ENCODE measurements around the gene CBLC.
"Not testable (repeated sequence)": the region's sequence is repeated elsewhere in the genome, so short reads cannot be mapped to it uniquely, and the experiment has no call there.

CBLC gene

GRCh38 chr19:44819246-44819832 is 41.6 kb downstream of the CBLC start:
- no peak for DNase-seq (ENCODE audit: low spot score)

GRCh38 chr19:44820648-44821609 is 43.2 kb downstream of the CBLC start:
- DNase-seq (ENCODE audit: low spot score) = peak; percentile 89

DNA sequence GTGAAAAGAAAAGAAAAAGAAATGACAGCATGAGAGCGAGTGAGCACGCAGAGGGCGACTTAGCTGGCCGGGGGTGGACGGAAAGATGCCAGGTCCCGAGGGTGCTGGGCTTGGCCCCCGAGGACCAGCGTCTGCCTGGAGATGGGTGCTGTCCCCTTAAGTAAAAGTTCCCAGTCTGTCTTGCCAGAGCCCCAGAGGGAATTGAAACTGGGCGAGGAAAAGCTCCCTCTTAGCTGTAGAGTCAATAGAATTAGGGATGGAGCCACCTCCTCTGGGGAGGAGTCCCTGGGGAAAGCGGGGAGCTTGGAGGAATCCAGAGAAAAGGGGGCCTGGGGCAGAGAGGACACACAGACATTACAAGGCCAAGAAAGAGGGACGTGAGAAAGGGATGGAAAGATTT is 44.5 kb downstream of the CBLC start:
- peak; percentile 45 for DNase-seq (ENCODE audit: low spot score)

DNA sequence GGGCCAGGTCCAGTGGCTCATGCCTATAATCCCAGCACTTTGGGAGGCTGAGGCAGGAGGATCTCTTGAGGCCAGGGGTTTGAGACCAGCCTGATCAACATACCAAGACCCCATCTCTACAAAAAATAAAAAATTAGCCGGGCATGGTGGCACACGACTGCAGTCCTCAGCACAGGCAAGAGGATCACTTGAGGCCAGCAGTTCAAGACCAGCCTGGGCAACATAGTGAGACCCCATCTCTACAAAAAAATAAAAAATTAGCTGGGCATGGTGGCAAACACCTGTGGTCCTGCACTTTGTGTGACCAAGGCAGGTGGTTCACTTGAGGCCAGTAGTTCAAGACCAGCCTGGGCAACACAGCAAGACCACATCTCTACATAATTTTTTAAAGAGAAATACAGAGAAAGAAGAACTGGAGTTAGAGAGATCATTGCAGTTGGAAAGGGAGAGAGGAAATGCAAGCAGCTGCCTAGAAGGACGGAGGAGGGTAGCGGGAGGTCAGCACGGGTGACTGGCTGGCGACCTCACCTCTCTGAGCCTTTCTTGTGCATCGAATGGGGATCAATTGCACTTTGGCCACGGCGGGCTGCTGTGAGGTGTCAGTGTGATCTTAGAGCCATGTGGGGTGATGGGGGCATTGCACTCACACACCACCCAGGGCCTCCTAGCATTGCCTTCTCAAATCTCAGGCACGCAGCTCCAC is 45.1 kb downstream of the CBLC start:
- no peak for DNase-seq (ENCODE audit: low spot score)

DNA sequence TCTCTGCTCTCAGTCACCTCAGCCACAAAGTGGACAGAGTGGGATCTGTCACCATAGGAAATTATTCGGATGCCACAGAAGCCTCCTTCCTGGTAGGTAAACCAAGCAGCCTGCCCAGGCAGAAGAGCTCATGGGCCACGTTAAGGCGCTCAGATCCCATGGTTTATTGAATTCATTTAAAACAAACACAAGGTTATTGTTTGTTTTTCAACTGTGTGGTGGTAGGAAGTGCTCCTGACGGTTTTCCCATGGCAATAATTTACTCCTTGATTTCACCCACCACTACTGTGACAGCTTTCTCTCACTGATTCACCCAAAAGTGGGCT is 45.6 kb downstream of the CBLC start:
- DNase-seq (ENCODE audit: low spot score) = no peak

DNA sequence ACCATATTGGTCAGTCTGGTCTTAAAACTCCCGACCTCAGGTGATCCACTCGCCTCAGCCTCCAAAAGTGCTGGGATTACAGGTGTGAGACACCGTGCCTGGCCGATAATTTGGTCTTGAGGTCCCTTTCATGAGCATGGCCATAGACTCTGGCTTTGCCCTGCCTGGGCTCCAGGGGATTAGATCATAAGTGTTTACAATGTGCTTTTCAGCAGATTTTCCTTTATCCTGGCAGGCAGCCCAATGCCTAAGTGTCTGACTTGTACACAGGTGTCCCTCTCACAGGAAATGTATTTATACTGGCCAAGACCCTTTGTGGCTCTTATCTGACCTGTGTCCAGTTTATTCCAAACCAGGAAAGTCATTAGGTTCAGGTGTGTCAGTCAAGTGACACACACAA is 47.1 kb downstream of the CBLC start:
- no peak for DNase-seq (ENCODE audit: low spot score)

DNA sequence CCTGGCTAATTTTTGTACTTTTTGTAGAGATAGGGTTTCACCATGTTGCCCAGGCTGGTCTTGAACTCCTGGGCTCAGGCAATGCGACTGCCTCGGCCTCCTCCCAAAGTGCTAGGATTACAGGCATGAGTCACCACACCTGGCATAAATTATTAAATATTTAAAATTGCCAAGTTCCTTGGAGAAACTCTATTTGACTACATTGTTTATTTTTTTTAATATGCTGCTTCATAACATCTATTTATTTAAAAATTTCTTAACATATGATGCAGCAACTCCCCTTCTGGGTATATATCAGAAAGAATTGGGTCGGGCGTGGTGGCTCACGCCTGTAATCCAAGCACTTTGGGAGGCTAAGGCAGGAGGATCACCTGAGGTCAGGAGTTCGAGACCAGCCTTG is 55.2 kb downstream of the CBLC start:
- DNase-seq (ENCODE audit: low spot score) = not testable (repeated sequence)

- DNase-seq (ENCODE audit: low spot score) = not testable (repeated sequence)
Observed at GRCh38 chr19:44834399-44834798, 56.7 kb downstream of the CBLC start.

- DNase-seq (ENCODE audit: low spot score) = no peak
Observed at GRCh38 chr19:44839276-44839675, 61.6 kb downstream of the CBLC start.

DNA sequence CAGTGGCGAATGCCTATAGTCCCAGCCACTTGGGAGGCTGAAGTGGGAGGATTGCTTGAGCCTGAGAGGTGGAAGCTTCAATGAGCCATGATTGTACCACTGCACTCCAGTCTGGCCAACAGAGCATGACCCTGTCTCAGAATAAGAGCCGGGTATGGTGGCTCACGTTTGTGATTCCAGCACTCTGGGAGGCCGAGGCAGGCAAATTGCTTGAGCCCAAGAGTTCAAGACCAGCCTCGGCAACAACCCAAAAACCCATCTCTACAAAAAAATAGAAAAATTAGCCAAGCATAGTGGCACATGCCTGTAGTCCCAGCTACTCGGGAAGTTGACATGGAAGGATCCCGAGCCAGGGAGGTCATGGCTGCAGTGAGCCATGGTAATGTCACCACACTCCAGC is 63.1 kb downstream of the CBLC start:
- DNase-seq (ENCODE audit: low spot score) = no peak

DNA sequence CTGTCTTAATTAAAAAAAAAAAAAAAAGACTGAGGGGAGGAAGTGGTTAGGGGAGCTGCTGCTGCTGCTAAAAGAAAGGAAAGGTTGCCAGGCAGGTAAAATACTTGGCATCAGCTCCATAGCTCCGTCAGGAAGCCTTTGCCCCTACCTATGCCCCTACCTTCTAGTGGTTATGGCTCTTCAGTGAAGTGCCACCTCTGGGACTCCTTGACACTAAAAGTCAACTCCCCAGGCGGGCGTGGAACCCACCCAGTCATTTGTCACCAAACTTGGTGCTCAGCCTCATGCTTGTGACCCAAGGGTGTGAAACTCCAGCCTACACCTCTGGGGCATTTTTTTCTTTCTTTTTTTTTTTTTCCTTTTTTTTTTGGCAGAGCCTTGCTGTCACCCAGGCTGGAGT is 63.5 kb downstream of the CBLC start:
- no peak for DNase-seq (ENCODE audit: low spot score)

DNA sequence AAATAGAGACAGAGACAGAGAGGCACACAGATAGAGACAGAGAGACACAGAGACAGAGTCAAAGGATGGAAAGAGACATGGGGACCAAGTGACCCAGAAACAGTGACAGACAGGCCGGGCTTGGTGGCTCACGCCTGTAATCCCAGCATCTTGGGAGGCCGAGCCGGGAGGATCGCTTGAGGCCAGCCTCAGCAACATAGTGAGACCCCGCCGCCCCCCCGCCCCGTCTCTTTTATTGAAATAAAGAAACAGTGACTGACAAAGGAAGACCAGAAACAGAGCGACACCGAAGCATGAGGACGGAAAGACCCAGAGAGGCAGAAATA is 67.6 kb downstream of the CBLC start:
- no peak for DNase-seq (ENCODE audit: low spot score)

DNA sequence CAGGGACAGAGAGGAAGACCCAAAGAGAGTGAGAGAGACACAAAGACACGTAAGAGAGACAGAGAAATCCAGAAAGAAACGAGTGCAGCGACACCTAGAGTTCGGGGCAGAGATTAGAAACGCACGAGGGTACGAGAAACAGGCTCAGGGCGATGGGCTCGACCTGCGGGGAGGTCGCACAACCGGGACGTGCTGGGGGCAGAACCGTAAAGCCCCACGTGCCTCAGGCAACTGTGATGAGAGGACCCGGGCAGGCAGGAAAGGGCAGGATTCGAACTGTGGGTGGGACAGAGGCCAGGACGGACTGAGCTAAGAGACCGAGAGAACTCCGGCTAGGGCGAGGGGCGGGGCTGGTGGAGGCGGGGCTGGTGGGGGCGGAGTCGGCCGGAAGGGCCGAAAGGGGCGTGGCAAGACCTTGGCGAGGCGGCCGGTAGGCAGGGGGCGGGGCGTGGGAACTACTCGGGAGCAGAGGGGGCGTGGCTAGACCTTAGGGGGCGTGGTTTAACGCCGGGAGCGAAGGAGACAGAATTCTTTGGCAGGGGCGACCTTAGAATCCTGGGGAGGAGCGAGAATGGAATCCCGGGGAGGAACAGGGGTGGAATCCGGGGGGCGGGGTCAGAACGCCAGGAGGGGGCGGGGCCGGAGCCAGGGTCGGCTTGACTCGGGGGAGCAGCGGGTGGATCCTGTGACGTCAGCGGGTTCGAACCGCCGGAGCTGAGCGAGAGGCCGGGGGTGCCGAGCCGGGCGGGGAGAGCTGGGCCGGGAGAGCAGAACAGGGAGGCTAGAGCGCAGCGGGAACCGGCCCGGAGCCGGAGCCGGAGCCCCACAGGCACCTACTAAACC is 68.1 kb downstream of the CBLC start, which contains the start of gene NECTIN2:
TSS of gene NECTIN2 (plus strand) at position 686 of the 843 bp plus-strand sequence. CDS start 229 bp downstream, outside the sequence.
- peak; percentile 100 for DNase-seq (ENCODE audit: low spot score)

GRCh38 chr19:44846455-44847143 is 68.9 kb downstream of the CBLC start:
- peak; percentile 47 for DNase-seq (ENCODE audit: low spot score)

DNA sequence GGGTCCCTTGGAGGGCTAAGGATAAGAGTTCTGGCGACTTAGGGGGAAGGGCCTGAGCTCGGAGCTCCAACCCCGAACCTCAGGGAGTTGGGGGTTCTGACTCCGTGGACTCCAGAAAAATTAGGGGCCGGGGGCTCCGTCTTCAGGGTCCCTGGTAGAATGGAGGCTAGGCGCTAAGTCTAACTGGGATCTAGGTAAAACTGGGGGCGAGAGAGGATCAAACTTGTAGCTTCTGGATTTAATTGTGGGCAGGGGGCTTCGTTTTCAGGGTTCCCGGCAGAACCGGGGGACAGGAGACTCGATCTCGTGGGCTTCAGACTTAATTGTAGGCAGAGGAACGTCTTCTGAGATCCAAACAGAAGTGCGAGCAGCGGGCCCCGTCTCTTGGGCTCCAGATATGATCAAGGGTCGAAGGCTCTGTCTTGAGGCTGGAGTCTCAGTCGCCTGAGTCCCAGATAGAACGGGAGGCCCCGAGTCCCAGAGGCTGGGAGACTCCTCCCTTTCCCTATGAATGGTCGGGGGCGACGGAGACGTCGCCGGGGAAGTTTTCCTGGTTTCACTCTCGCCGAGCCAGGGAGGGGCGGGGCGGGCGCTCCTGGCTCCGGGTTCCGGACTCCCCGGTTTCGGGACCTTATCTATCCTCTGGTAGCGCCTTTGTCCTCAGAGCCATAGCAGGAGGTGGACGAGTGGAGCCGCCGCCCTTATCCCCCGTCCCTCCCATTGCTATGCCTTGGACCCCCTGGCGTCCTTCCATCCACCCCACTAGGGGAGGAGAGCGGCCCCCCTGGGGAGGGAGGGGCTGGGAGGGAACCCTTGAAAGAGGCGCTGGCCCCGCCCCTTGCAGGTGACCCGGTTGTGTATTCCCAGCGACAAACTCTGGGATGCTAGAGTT is 69.7 kb downstream of the CBLC start:
- DNase-seq (ENCODE audit: low spot score) = peak; percentile 64

DNA sequence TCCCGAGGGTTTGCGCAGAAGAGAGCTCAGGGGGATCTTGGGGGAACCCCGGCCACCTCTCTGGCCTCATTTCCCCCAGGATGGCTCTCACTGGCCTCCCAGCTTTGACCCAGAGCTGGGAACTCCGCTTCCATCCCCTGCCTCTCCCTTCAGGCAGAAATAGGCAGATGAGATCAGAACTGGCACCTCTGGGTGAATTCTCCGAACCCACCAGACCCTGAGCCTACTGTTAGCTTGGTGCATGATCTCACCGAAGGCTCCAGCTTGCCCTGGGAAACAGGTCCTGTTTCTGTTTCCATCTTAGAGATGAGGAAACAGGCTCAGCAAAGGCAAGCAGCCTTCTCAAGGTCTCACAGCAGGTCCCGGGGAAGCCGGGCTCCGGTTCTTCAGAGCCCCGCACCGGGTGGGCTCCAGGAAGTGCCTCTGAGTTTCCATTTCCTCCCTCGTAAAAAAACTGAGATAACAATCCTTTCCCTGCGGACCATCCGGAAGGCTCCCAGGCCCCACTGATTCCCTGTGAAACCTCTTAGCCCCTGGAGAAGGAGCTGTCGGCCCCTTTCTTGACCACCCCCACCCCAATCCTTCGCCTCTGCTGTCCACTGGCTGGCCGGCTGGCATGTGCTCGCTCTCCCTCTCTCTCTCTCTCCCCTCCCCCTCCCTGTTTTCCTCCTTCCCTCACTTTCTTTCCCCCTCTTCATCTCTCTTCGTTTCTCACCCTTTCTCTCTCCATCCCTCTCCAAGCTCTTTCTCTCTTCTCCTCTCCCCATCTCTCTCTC is 70.5 kb downstream of the CBLC start:
- DNase-seq (ENCODE audit: low spot score) = peak; percentile 59

DNA sequence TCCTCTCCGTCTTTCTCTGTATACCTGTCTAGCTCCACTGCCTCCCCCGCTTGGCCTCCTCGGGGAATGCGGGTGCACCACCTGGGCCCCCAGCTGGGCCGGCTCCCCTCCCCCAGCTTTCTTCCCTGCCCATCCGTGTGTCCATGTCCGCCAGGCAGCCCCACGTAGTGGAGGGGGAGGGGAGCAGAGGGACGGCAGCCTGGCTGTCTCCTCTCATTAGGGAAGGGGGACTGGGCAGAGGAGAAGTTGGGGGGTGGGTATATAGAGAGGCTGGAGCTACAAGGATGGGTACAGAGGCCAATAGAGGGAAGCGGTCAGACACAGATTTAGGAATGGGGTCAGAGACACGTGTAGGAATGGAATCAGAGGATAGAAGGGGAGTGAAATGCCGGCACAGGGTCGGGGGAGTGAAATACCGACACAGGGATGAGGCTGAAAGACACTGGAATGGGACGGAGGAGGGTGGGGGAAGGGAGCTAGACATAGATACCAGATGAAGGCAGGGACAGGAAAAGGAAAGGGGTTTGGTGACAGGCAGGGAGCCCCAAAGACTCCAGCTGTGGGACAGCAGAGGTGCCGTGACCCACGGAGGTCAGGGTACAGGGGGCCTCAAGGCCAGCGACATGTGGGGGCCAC is 71.2 kb downstream of the CBLC start:
- DNase-seq (ENCODE audit: low spot score) = no peak
